Thyroid gland (tissue), 4 donors: Measurements from ENCODE around the gene PTPRH. TPM values are rescaled to one million over a fixed set of nuclear protein-coding genes. Genes with fewer than 3 reads are reported as not detected.
"Not testable (repeated sequence)": the region's sequence is repeated elsewhere in the genome, so short reads cannot be mapped to it uniquely, and the experiment has no call there.

ENCODE experiments used
- DNase-seq, 2 donors: peaks; one replicate each; pipeline ENCODE4 v3.0.0-alpha.2; 2019
- H3K27ac ChIP-seq, 3 donors: fragments of 200-600 bp; sonication (generic); 1 replicate in 2 of 3; 2 replicates in 1 of 3; pipeline ENCODE4 v1.5.1; 2016 to 2019; ENCODE audit warnings: mild to moderate bottlenecking in 1 of 3, moderate library complexity in 1 of 3
- H3K27me3 ChIP-seq: fragments of 200-600 bp; sonication (generic); one replicate; pipeline ENCODE4 v1.5.1; 2019
- H3K36me3 ChIP-seq, 2 donors: fragments of 200-600 bp; sonication (generic); one replicate each; pipeline ENCODE4 v1.5.1; 2016 to 2019
- H3K4me1 ChIP-seq, 2 donors: fragments of 200-600 bp; sonication (generic); one replicate each; pipeline ENCODE4 v1.5.1; 2017 to 2019
- H3K4me3 ChIP-seq, 3 donors: fragments of 200-600 bp; sonication (generic); replicated peaks in 1 of 3; 1 replicate in 2 of 3; 2 replicates in 1 of 3; pipeline ENCODE4 v1.5.1; 2016; ENCODE audit warnings: mild to moderate bottlenecking in 1 of 3
- H3K9me3 ChIP-seq: fragments of 200-600 bp; sonication (generic); one replicate; pipeline ENCODE4 v1.5.1; 2017
- CTCF ChIP-seq, 6 experiments: fragments of 200-600 bp in 3 of 6; fragments of 450-650 bp in 3 of 6; sonication (generic) in 3 of 6; IDR thresholded peaks; one replicate each; pipeline ENCODE4 v1.5.1; 2016 to 2019; ENCODE audit warnings: antibody characterized with exemption in 6 of 6, mild to moderate bottlenecking in 2 of 6, inconsistent platforms in 1 of 6, moderate library complexity in 1 of 6
- POLR2A ChIP-seq, 2 donors: fragments of 450-650 bp; IDR thresholded peaks; one replicate each; pipeline ENCODE4 v1.6.1; 2017; ENCODE audit warnings: antibody characterized with exemption in 2 of 2, mild to moderate bottlenecking in 2 of 2, moderate library complexity in 1 of 2
- WGBS, 2 donors: methylation state at CpG; one replicate each; pipeline ENCODE4 v1.1.5; 2017; 5-methylcytosine and 5-hydroxymethylcytosine counted together
- intact Hi-C: fragments of 100-400 bp; cut with DNase I; formaldehyde crosslinking; loops from one replicate; pipeline ENCODE4 v1.15.1; 2023
- total RNA-seq, 4 donors: library from RNA; depleted of rRNA; stranded (reverse); fragments of >200 nt; gene quantifications; one replicate each; pipeline ENCODE4 v1.2.3, GENCODE V29; 2016

The PTPRH gene
- total RNA-seq, 4 donors from 2014 or later: 0.11 to 2.6 (median 0.54) TPM; not detected in 1

GRCh38 chr19:55172741-55173140, 36.6 kb downstream of the PTPRH start:
- H3K4me3 ChIP-seq: no peak overlapping the region
- intact Hi-C loops: no loop called here
- no peak for DNase-seq
- H3K4me1 ChIP-seq: peaks cover 7 to 11% of the 10 kb centered on the region in 2 donors
- no peaks in the 10 kb centered on the region for H3K36me3 ChIP-seq
- no peak for TF ChIP-seq CTCF (IDR thresholded peaks at IDR 0.05)
- TF ChIP-seq POLR2A (IDR thresholded peaks at IDR 0.05): no peak
- H3K27me3 ChIP-seq: peaks cover 47% of the 10 kb centered on the region
- no peak overlapping the region for H3K27ac ChIP-seq
- WGBS, 2 donors: 12 to 22% methylated on average over 8 to 12 of the region's 12 CpGs
- H3K9me3 ChIP-seq: no peaks in the 10 kb centered on the region

- intact Hi-C loops: not testable (repeated sequence)
- H3K27me3 ChIP-seq: peaks cover 42% of the 10 kb centered on the region
Observed at GRCh38 chr19:55172318-55172717, 37.0 kb downstream of the PTPRH start.

DNA sequence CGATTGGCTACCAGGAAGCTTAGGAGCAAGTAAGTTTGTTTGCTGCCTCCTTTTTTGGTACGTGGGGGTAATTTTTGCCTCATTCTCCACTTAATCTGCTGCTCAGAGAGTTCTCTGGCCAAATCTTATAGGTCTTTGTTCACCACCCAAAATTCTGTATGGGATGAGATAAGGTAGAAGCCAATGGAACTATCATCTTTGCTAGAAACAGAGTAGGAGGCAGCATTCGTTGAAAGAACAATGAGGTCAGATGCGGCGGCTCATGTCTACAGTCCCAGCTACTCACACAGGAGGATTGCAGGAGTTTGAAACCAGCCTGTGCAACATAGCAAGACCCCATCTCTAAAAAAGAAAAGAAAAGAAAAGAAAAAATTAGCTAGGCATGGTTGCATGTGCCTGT, 37.9 kb downstream of the PTPRH start:
- TF ChIP-seq POLR2A (IDR thresholded peaks at IDR 0.05): no peak
- no peak for TF ChIP-seq CTCF (IDR thresholded peaks at IDR 0.05)
- intact Hi-C loops: no loop called here
- peaks cover 36% of the 10 kb centered on the region for H3K27me3 ChIP-seq
- H3K4me3 ChIP-seq: no peak overlapping the region
- no peak for DNase-seq
- H3K36me3 ChIP-seq: no peaks in the 10 kb centered on the region
- peaks cover 15 to 17% of the 10 kb centered on the region in 2 donors for H3K4me1 ChIP-seq
- 79 to 83% methylated on average over 5 of the region's 5 CpGs for WGBS, 2 donors
- H3K9me3 ChIP-seq: no peaks in the 10 kb centered on the region
- no peak overlapping the region for H3K27ac ChIP-seq

More at GRCh38 chr19:55172318-55172717, 37.0 kb downstream of the PTPRH start:
- WGBS, 2 donors: 53 to 55% methylated on average over 9 of the region's 9 CpGs
- H3K4me1 ChIP-seq: peaks cover 10 to 12% of the 10 kb centered on the region in 2 donors
- not testable (repeated sequence) for DNase-seq, H3K9me3 ChIP-seq, H3K4me3 ChIP-seq, H3K36me3 ChIP-seq, H3K27ac ChIP-seq

GRCh38 chr19:55169136-55169535, 40.2 kb downstream of the PTPRH start:
- no peaks in the 10 kb centered on the region for H3K9me3 ChIP-seq
- no peak overlapping the region for H3K4me3 ChIP-seq
- WGBS, 2 donors: 60 to 70% methylated on average over 4 of the region's 4 CpGs
- TF ChIP-seq CTCF (IDR thresholded peaks at IDR 0.05): no peak
- no peak for TF ChIP-seq POLR2A (IDR thresholded peaks at IDR 0.05)
- H3K4me1 ChIP-seq: peaks cover 15 to 17% of the 10 kb centered on the region in 2 donors
- no peaks in the 10 kb centered on the region for H3K36me3 ChIP-seq
- DNase-seq: no peak
- H3K27me3 ChIP-seq: peaks cover 16% of the 10 kb centered on the region
- H3K27ac ChIP-seq: no peak overlapping the region
- intact Hi-C loops: no loop called here

GRCh38 chr19:55166530-55167268, 42.6 kb downstream of the PTPRH start, which contains the start of gene DNAAF3:
Gene DNAAF3, minus strand, starts transcription at chr19:55166613. Its CDS starts 200 bp downstream, at chr19:55166413.
- peak; percentile 96 to 98 for DNase-seq
- peaks cover 6 to 8% of the 10 kb centered on the region in 2 donors for H3K4me1 ChIP-seq
- peaks cover 4% of the 10 kb centered on the region for H3K27me3 ChIP-seq
- H3K9me3 ChIP-seq: no peaks in the 10 kb centered on the region
- intact Hi-C loops: no loop called here
- TF ChIP-seq POLR2A (IDR thresholded peaks at IDR 0.05): no peak
- peak in 3 of 6 experiments; percentile 8 to 35 (median 30) for TF ChIP-seq CTCF (IDR thresholded peaks at IDR 0.05)
- 1 to 4% methylated on average over 33 of the region's 33 CpGs for WGBS, 2 donors
- H3K36me3 ChIP-seq: no peaks in the 10 kb centered on the region
- peak within 1 kb of the TSS in 2 of 3 donors; percentile 24 to 49 for H3K4me3 ChIP-seq
- H3K27ac ChIP-seq: no peak within 1 kb of the TSS
